Measurements from ENCODE around the gene NTRK3. TPM values are rescaled to one million over a fixed set of nuclear protein-coding genes. Genes with fewer than 3 reads are reported as not detected.

The NTRK3 gene
- total RNA-seq, 1 experiment from 2014 or later: not detected

GRCh38 chr15:87981969-87982368 is 274.6 kb downstream of the NTRK3 start:
- ChIA-PET CTCF (no interaction called here), POLR2A (ENCODE audit: unreplicated experiment) (no interaction called here)
- Histone ChIP-seq H3F3A (ENCODE audit: low read length, unreplicated experiment) (no peaks in the 10 kb centered on the region), H2AFZ (ENCODE audit: low read length) (no peak overlapping the region), H3K9me2 (replicated peaks; ENCODE audit: low read length) (no peaks in the 10 kb centered on the region), H3K4me1 (ENCODE audit: insufficient read depth, low read length) (no peaks in the 10 kb centered on the region), H3K4me3 (ENCODE audit: low read length) (no peak overlapping the region), H3K4me2 (ENCODE audit: low read length) (no peak overlapping the region), H3K9ac (ENCODE audit: low read length) (no peak overlapping the region), H3K27me3 (ENCODE audit: low read length) (no peaks in the 10 kb centered on the region), H4K20me1 (ENCODE audit: low read length) (no peaks in the 10 kb centered on the region), H3K27ac (ENCODE audit: low read length) (no peak overlapping the region), H3K79me2 (ENCODE audit: low read length) (no peaks in the 10 kb centered on the region), H3K36me3 (ENCODE audit: low read depth, low read length) (no peaks in the 10 kb centered on the region), H3K9me3 (ENCODE audit: low read length) (no peaks in the 10 kb centered on the region)
- DNase-seq: no peak
- BruUV-seq (replicated peaks): no TSS peak
- no peak for ATAC-seq
- intact Hi-C loops (cut with micrococcal nuclease): no loop called here
- no peak for TF ChIP-seq EZH2 (IDR thresholded peaks at IDR 0.05; ENCODE audit: low read length, unreplicated experiment)
- TF ChIP-seq EZH2phosphoT487 (IDR thresholded peaks at IDR 0.05; ENCODE audit: borderline replicate concordance, low read length): no peak
- TF ChIP-seq CTCF (conservative IDR thresholded peaks at IDR 0.05; ENCODE audit: low read depth, low read length): no peak

GRCh38 chr15:87977907-87978306 is 278.6 kb downstream of the NTRK3 start:
- Histone ChIP-seq H3K9me3 (ENCODE audit: low read length) (no peaks in the 10 kb centered on the region), H3F3A (ENCODE audit: low read length, unreplicated experiment) (no peaks in the 10 kb centered on the region), H3K9me2 (replicated peaks; ENCODE audit: low read length) (no peaks in the 10 kb centered on the region), H3K4me2 (ENCODE audit: low read length) (no peak overlapping the region), H2AFZ (ENCODE audit: low read length) (no peak overlapping the region), H4K20me1 (ENCODE audit: low read length) (no peaks in the 10 kb centered on the region), H3K27me3 (ENCODE audit: low read length) (no peaks in the 10 kb centered on the region), H3K9ac (ENCODE audit: low read length) (no peak overlapping the region), H3K4me1 (ENCODE audit: insufficient read depth, low read length) (no peaks in the 10 kb centered on the region), H3K36me3 (ENCODE audit: low read depth, low read length) (no peaks in the 10 kb centered on the region), H3K27ac (ENCODE audit: low read length) (no peak overlapping the region), H3K79me2 (ENCODE audit: low read length) (no peaks in the 10 kb centered on the region), H3K4me3 (ENCODE audit: low read length) (no peak overlapping the region)
- DNase-seq (no peak), ATAC-seq (no peak)
- CTCF ChIA-PET: no interaction called here
- no TSS peak for BruUV-seq (replicated peaks)
- POLR2A ChIA-PET (ENCODE audit: unreplicated experiment): no interaction called here
- intact Hi-C loops (cut with micrococcal nuclease): no loop called here
- TF ChIP-seq EZH2 (IDR thresholded peaks at IDR 0.05; ENCODE audit: low read length, unreplicated experiment) (no peak), EZH2phosphoT487 (IDR thresholded peaks at IDR 0.05; ENCODE audit: borderline replicate concordance, low read length) (no peak), CTCF (conservative IDR thresholded peaks at IDR 0.05; ENCODE audit: low read depth, low read length) (no peak)

GRCh38 chr15:87976552-87976951 is 280.0 kb downstream of the NTRK3 start:
- H2AFZ ChIP-seq (ENCODE audit: low read length): no peak overlapping the region
- CTCF ChIA-PET: no interaction called here
- ATAC-seq: no peak
- no TSS peak for BruUV-seq (replicated peaks)
- H4K20me1 ChIP-seq (ENCODE audit: low read length): no peaks in the 10 kb centered on the region
- no peaks in the 10 kb centered on the region for H3K4me1 ChIP-seq (ENCODE audit: insufficient read depth, low read length)
- POLR2A ChIA-PET (ENCODE audit: unreplicated experiment): no interaction called here
- no peak overlapping the region for H3K4me3 ChIP-seq (ENCODE audit: low read length)
- TF ChIP-seq EZH2 (IDR thresholded peaks at IDR 0.05; ENCODE audit: low read length, unreplicated experiment) (no peak), CTCF (conservative IDR thresholded peaks at IDR 0.05; ENCODE audit: low read depth, low read length) (no peak), EZH2phosphoT487 (IDR thresholded peaks at IDR 0.05; ENCODE audit: borderline replicate concordance, low read length) (no peak)
- intact Hi-C loops (cut with micrococcal nuclease): no loop called here
- H3K9ac ChIP-seq (ENCODE audit: low read length): no peak overlapping the region
- no peaks in the 10 kb centered on the region for H3F3A ChIP-seq (ENCODE audit: low read length, unreplicated experiment)
- no peak for DNase-seq
- H3K27ac ChIP-seq (ENCODE audit: low read length): no peak overlapping the region
- H3K27me3 ChIP-seq (ENCODE audit: low read length): no peaks in the 10 kb centered on the region
- H3K79me2 ChIP-seq (ENCODE audit: low read length): no peaks in the 10 kb centered on the region
- H3K9me2 ChIP-seq (replicated peaks; ENCODE audit: low read length): no peaks in the 10 kb centered on the region
- H3K9me3 ChIP-seq (ENCODE audit: low read length): no peaks in the 10 kb centered on the region
- H3K4me2 ChIP-seq (ENCODE audit: low read length): no peak overlapping the region
- no peaks in the 10 kb centered on the region for H3K36me3 ChIP-seq (ENCODE audit: low read depth, low read length)

Measured in PC-3 (cell line).